HG03378 (cell line): ENCODE results near the gene DENND6B.

ENCODE experiments used
- ATAC-seq: cut with Tn5 transposase; IDR thresholded peaks from one replicate; pipeline ENCODE4 v1.9.1; 2021; ENCODE audit warnings: mild to moderate bottlenecking, moderate library complexity; ENCODE audit not compliant: unreplicated experiment

The DENND6B gene

DNA sequence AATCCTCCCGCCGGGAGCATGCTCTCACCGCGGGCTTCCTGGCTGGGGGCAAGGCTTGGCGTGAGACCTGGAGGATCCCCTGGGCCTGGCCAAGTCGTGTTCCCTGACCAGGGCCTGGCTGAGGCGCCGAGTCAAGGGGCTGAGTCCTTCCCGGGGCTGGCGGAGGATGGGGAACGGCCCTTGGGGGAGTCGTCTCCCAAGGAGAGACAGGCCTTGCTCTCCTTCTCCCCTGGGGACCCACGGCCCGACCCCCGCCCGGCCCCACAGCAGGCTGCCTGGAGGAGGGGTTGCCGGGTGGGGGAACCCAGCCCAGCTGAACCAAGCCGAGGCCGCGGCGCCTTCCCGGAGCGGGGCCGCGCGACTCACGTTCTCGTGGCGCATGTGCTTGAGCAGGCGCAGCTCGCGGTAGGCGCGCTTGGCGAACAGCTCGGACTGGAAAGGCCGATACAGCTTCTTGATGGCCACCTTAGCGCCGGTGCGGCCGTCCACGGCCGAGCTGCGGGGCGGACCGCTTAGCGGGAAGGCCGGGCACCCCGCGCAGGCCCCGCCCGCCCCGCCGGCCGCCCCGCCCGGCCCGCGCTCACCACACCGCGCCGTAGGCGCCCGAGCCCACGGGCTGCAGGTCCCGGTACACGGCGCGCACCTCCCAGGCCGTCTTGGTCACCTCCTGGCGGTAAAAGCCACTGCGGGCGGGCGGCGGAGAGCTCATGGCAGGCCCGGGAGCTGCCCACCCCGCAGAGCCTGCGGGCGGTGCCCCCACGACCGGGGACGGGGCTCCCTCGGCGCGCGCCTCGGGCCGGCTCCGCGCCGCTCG, 65.8 kb downstream of the DENND6B start:
- no peak for ATAC-seq

DNA sequence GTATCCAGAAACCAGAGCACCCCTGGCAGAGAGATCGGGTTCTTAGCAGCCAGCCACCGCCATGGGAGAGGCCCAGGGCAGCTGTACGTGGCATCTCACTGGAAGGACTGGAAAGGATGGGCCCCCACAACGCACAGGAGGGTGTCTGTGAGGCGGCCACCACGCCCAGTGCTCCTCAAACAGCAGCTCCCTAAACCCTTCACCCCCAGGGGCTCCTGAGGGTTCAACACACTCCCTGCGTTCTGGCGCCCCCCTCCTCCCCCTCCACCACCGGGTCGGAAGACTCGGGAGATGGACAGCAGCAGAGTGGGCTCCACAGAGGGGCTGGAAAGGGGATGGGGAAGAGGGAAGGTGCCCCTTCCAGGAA, 66.4 kb downstream of the DENND6B start:
- ATAC-seq: no peak

DNA sequence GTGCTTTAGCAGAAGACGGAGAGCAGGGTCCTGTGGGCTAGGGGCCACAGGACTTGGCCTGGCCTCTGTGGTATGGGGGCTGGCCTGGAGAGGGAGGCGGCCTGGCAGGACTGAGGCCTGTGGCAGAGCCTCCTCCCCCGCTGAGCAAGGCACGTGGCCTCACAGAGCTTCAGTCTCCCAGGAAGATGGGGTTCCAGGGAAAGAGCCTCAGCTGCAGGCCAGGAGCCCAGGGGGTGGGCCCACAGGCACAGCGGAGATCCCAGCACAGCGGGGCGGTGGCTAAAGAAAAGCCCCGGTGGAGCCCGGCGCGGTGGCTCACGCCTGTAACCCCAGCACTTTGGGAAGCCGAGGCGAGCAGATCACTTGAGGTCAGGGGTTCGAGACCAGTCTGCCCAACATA, 67.5 kb downstream of the DENND6B start:
- ATAC-seq: no peak
